ENCODE measurements around the gene SLC19A2. TPM values are rescaled to one million over a fixed set of nuclear protein-coding genes. Genes with fewer than 3 reads are reported as not detected.

The SLC19A2 gene
- total and polyA plus RNA-seq, 2 of the 13 experiments (the other 11 are each of a cell fraction or from before 2014, with no cell fraction given) = 30.4 to 56.0 TPM

DNA sequence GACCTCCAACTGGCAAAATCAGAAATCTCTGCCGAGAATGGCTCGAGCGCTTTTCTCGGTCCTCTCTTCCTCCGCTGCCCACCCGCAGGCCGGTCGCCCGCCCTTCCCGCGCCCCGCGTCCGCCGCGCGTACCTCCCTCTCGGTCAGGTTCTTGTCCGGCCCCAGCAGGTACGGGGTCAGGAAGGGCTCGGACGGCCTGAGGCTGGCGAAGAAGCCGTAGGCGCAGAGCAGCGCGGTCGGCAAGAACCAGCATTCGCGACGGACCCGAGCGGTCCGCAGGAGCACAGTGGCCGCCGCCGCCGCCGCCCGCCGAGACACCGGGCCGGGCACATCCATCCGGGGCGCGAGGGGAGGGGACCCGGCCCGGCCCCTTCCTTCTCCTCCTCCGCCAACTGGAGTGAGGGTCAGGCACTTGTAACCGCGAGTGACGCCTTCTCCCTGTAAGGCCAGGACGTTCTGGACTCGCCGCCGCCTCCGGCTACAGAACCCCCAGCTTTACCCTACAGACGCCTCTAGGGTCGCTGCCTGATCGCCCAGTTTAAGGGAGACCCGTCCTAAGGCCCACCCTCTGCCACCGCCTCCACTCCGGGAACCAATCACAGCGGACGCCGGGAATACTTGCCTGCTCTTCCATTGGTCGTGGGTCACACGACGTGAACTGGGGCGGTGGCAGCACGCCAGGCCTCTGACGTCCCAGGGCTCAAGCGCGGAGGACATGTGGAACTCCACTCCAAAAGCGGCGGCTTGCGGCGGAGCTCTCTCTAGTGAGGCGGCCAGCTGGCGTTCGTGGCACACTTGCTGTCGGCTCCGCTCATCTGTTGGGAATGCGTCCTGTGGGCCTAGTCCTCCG lies at the start of gene SLC19A2 (continued):
- TF ChIP-seq, protein P1, sequence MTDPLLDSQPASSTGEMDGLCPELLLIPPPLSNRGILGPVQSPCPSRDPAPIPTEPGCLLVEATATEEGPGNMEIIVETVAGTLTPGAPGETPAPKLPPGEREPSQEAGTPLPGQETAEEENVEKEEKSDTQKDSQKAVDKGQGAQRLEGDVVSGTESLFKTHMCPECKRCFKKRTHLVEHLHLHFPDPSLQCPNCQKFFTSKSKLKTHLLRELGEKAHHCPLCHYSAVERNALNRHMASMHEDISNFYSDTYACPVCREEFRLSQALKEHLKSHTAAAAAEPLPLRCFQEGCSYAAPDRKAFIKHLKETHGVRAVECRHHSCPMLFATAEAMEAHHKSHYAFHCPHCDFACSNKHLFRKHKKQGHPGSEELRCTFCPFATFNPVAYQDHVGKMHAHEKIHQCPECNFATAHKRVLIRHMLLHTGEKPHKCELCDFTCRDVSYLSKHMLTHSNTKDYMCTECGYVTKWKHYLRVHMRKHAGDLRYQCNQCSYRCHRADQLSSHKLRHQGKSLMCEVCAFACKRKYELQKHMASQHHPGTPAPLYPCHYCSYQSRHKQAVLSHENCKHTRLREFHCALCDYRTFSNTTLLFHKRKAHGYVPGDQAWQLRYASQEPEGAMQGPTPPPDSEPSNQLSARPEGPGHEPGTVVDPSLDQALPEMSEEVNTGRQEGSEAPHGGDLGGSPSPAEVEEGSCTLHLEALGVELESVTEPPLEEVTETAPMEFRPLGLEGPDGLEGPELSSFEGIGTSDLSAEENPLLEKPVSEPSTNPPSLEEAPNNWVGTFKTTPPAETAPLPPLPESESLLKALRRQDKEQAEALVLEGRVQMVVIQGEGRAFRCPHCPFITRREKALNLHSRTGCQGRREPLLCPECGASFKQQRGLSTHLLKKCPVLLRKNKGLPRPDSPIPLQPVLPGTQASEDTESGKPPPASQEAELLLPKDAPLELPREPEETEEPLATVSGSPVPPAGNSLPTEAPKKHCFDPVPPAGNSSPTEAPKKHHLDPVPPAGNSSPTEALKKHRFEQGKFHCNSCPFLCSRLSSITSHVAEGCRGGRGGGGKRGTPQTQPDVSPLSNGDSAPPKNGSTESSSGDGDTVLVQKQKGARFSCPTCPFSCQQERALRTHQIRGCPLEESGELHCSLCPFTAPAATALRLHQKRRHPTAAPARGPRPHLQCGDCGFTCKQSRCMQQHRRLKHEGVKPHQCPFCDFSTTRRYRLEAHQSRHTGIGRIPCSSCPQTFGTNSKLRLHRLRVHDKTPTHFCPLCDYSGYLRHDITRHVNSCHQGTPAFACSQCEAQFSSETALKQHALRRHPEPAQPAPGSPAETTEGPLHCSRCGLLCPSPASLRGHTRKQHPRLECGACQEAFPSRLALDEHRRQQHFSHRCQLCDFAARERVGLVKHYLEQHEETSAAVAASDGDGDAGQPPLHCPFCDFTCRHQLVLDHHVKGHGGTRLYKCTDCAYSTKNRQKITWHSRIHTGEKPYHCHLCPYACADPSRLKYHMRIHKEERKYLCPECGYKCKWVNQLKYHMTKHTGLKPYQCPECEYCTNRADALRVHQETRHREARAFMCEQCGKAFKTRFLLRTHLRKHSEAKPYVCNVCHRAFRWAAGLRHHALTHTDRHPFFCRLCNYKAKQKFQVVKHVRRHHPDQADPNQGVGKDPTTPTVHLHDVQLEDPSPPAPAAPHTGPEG (CRISPR knock-in tag; IDR thresholded peaks at IDR 0.05) = peak; percentile 58; the same call in 1 of the 2 replicates
- TF ChIP-seq, protein P2, sequence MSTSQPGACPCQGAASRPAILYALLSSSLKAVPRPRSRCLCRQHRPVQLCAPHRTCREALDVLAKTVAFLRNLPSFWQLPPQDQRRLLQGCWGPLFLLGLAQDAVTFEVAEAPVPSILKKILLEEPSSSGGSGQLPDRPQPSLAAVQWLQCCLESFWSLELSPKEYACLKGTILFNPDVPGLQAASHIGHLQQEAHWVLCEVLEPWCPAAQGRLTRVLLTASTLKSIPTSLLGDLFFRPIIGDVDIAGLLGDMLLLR (CRISPR knock-in tag; IDR thresholded peaks at IDR 0.05) = peak; percentile 76
- TF ChIP-seq, protein P3, sequence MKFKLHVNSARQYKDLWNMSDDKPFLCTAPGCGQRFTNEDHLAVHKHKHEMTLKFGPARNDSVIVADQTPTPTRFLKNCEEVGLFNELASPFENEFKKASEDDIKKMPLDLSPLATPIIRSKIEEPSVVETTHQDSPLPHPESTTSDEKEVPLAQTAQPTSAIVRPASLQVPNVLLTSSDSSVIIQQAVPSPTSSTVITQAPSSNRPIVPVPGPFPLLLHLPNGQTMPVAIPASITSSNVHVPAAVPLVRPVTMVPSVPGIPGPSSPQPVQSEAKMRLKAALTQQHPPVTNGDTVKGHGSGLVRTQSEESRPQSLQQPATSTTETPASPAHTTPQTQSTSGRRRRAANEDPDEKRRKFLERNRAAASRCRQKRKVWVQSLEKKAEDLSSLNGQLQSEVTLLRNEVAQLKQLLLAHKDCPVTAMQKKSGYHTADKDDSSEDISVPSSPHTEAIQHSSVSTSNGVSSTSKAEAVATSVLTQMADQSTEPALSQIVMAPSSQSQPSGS (CRISPR knock-in tag; IDR thresholded peaks at IDR 0.05) = 0 out of 2 replicates have a peak, but pooled peaks have one; percentile 47
- TF ChIP-seq FOXK2 (IDR thresholded peaks at IDR 0.05) (no peak), ZNF724P (CRISPR knock-in tag; IDR thresholded peaks at IDR 0.05; ENCODE audit: borderline replicate concordance) (peak; percentile 93), NFE2L1 (CRISPR knock-in tag; IDR thresholded peaks at IDR 0.05; ENCODE audit: borderline replicate concordance) (no peak), BRD4 (CRISPR knock-in tag; IDR thresholded peaks at IDR 0.05) (peak; percentile 83), JDP2 (CRISPR knock-in tag; IDR thresholded peaks at IDR 0.05; ENCODE audit: borderline replicate concordance) (no peak; the same call in 1 of the 2 replicates), SOX6 (IDR thresholded peaks at IDR 0.05) (no peak), SOX6 (CRISPR knock-in tag; IDR thresholded peaks at IDR 0.05) (peak; percentile 58; the same call in 1 of the 2 replicates), ATAD3A (CRISPR knock-in tag; IDR thresholded peaks at IDR 0.05) (no peak), ZNF773 (CRISPR knock-in tag; IDR thresholded peaks at IDR 0.05; ENCODE audit: borderline replicate concordance) (0 out of 2 replicates have a peak, but pooled peaks have one; percentile 21), KDM4B (CRISPR knock-in tag; IDR thresholded peaks at IDR 0.05) (0 out of 2 replicates have a peak, but pooled peaks have one; percentile 53)
- TF ChIP-seq, protein P4, sequence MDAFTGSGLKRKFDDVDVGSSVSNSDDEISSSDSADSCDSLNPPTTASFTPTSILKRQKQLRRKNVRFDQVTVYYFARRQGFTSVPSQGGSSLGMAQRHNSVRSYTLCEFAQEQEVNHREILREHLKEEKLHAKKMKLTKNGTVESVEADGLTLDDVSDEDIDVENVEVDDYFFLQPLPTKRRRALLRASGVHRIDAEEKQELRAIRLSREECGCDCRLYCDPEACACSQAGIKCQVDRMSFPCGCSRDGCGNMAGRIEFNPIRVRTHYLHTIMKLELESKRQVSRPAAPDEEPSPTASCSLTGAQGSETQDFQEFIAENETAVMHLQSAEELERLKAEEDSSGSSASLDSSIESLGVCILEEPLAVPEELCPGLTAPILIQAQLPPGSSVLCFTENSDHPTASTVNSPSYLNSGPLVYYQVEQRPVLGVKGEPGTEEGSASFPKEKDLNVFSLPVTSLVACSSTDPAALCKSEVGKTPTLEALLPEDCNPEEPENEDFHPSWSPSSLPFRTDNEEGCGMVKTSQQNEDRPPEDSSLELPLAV (CRISPR knock-in tag; conservative IDR thresholded peaks at IDR 0.05; ENCODE audit: low read depth) = 0 out of 2 replicates have a peak, but pooled peaks have one; percentile 11
- TF ChIP-seq, protein P5, sequence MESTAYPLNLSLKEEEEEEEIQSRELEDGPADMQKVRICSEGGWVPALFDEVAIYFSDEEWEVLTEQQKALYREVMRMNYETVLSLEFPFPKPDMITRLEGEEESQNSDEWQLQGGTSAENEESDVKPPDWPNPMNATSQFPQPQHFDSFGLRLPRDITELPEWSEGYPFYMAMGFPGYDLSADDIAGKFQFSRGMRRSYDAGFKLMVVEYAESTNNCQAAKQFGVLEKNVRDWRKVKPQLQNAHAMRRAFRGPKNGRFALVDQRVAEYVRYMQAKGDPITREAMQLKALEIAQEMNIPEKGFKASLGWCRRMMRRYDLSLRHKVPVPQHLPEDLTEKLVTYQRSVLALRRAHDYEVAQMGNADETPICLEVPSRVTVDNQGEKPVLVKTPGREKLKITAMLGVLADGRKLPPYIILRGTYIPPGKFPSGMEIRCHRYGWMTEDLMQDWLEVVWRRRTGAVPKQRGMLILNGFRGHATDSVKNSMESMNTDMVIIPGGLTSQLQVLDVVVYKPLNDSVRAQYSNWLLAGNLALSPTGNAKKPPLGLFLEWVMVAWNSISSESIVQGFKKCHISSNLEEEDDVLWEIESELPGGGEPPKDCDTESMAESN (CRISPR knock-in tag; conservative IDR thresholded peaks at IDR 0.05) = 0 out of 2 replicates have a peak, but pooled peaks have one; percentile 61

Measured in HepG2 (cell line).